HG02973 (cell line): Measurements from ENCODE around the gene PRR15L.
"Not testable (repeated sequence)": the region's sequence is repeated elsewhere in the genome, so short reads cannot be mapped to it uniquely, and the experiment has no call there.

ENCODE experiments used
- ATAC-seq: cut with Tn5 transposase; IDR thresholded peaks from one replicate; pipeline ENCODE4 v1.9.1; 2021; ENCODE audit warnings: moderate library complexity; ENCODE audit not compliant: unreplicated experiment

Gene PRR15L

GRCh38 chr17:47989159-47989558, 31.5 kb upstream of the PRR15L start:
- ATAC-seq = no peak

- not testable (repeated sequence) for ATAC-seq
Measured at GRCh38 chr17:47988445-47988844, 30.8 kb upstream of the PRR15L start.

GRCh38 chr17:47987240-47987835, 29.7 kb upstream of the PRR15L start:
- ATAC-seq = no peak

- no peak for ATAC-seq
Measured at GRCh38 chr17:47986520-47986919, 28.8 kb upstream of the PRR15L start.

GRCh38 chr17:47983492-47984223, 26.0 kb upstream of the PRR15L start:
- ATAC-seq = no peak

GRCh38 chr17:47982645-47983390, 25.1 kb upstream of the PRR15L start:
- ATAC-seq = no peak

- ATAC-seq = no peak
Measured at GRCh38 chr17:47982091-47982617, 24.5 kb upstream of the PRR15L start.

GRCh38 chr17:47981462-47981861, 23.8 kb upstream of the PRR15L start:
- no peak for ATAC-seq

GRCh38 chr17:47980541-47980940, 22.9 kb upstream of the PRR15L start:
- ATAC-seq = no peak

- ATAC-seq = no peak
Measured at GRCh38 chr17:47978324-47978723, 20.6 kb upstream of the PRR15L start.

GRCh38 chr17:47975823-47976205, 18.1 kb upstream of the PRR15L start:
- no peak for ATAC-seq

GRCh38 chr17:47975189-47975822, 17.6 kb upstream of the PRR15L start:
- ATAC-seq = no peak

- no peak for ATAC-seq
Measured at GRCh38 chr17:47973541-47973940, 15.9 kb upstream of the PRR15L start.

- peak; percentile 96 for ATAC-seq
Measured at GRCh38 chr17:47970725-47971499, 13.2 kb upstream of the PRR15L start, which contains the start of gene CDK5RAP3. CDK5RAP3 (plus strand) TSS chr17:47971113; CDS start chr17:47971147, 34 bp downstream.

- no peak for ATAC-seq
Measured at GRCh38 chr17:47969930-47970724, 12.4 kb upstream of the PRR15L start.

GRCh38 chr17:47968836-47969235, 11.2 kb upstream of the PRR15L start:
- no peak for ATAC-seq

GRCh38 chr17:47967607-47968252, 10.0 kb upstream of the PRR15L start:
- ATAC-seq = no peak

- no peak for ATAC-seq
Measured at GRCh38 chr17:47966079-47966519, 8.4 kb upstream of the PRR15L start.

GRCh38 chr17:47964856-47965255, 7.2 kb upstream of the PRR15L start:
- ATAC-seq = no peak
